H9 (cell line): Measurements from ENCODE around the gene DHX38. TPM values are rescaled to one million over a fixed set of nuclear protein-coding genes. Genes with fewer than 3 reads are reported as not detected.

Experiments used
- DNase-seq: peaks from one replicate; pipeline ENCODE4 v3.0.0-alpha.2; 2017
- H2AFZ ChIP-seq: one replicate; pipeline ENCODE4 v1.6.1; 2013; ENCODE audit warnings: mild to moderate bottlenecking, low read length, control low read depth, moderate library complexity
- H2AK5ac ChIP-seq: 2 replicates; pipeline ENCODE4 v1.6.1; 2013; ENCODE audit warnings: low read length, control low read depth, mixed read lengths; ENCODE audit not compliant: insufficient read length
- H2BK120ac ChIP-seq: one replicate; pipeline ENCODE4 v1.6.1; 2013; ENCODE audit warnings: low read depth, mild to moderate bottlenecking, low read length, control low read depth, inconsistent platforms; ENCODE audit not compliant: poor library complexity, severe bottlenecking
- H2BK12ac ChIP-seq: 2 replicates; pipeline ENCODE4 v1.6.1; 2013; ENCODE audit warnings: low read length, control low read depth, mixed read lengths, low read depth; ENCODE audit not compliant: insufficient read length
- H2BK15ac ChIP-seq: 2 replicates; pipeline ENCODE4 v1.6.1; 2013; ENCODE audit warnings: low read depth, low read length, control low read depth
- H2BK20ac ChIP-seq: one replicate; pipeline ENCODE4 v1.6.1; 2013; ENCODE audit warnings: low read depth, mild to moderate bottlenecking, low read length, control low read depth, inconsistent platforms; ENCODE audit not compliant: poor library complexity, severe bottlenecking
- H2BK5ac ChIP-seq: 2 replicates; pipeline ENCODE4 v1.6.1; 2013; ENCODE audit warnings: low read length, control low read depth, mixed read lengths; ENCODE audit not compliant: insufficient read length
- H3K14ac ChIP-seq: 2 replicates; pipeline ENCODE4 v1.6.1; 2013; ENCODE audit warnings: low read length, control low read depth; ENCODE audit not compliant: insufficient read depth
- H3K18ac ChIP-seq: 2 replicates; pipeline ENCODE4 v1.6.1; 2013; ENCODE audit warnings: low read depth, mild to moderate bottlenecking, mixed read lengths, low read length, control low read depth; ENCODE audit not compliant: insufficient read length
- H3K23ac ChIP-seq: 2 replicates; pipeline ENCODE4 v1.6.1; 2013; ENCODE audit warnings: low read length, control low read depth, mixed read lengths, low read depth; ENCODE audit not compliant: insufficient read length
- H3K23me2 ChIP-seq: 2 replicates; pipeline ENCODE4 v1.6.1; 2013; ENCODE audit warnings: low read depth, mild to moderate bottlenecking, mixed read lengths, low read length, control low read depth; ENCODE audit not compliant: insufficient read length, poor library complexity, severe bottlenecking
- H3K27ac ChIP-seq: 2 replicates; pipeline ENCODE4 v1.5.1; 2013; ENCODE audit warnings: low read length, control low read depth, mixed read lengths, low read depth; ENCODE audit not compliant: insufficient read length
- H3K27me3 ChIP-seq: 2 replicates; pipeline ENCODE4 v1.6.1; 2013; ENCODE audit warnings: low read length, control low read depth, inconsistent platforms; ENCODE audit not compliant: insufficient read depth
- H3K4ac ChIP-seq: 2 replicates; pipeline ENCODE4 v1.6.1; 2013; ENCODE audit warnings: low read depth, mild to moderate bottlenecking, control low read depth, inconsistent platforms, low read length, moderate library complexity
- H3K4me1 ChIP-seq: 2 replicates; pipeline ENCODE4 v1.6.1; 2013; ENCODE audit warnings: low read length, control low read depth, inconsistent platforms; ENCODE audit not compliant: insufficient read depth
- H3K4me2 ChIP-seq: 2 replicates; pipeline ENCODE4 v1.6.1; 2013; ENCODE audit warnings: low read length, control low read depth, mixed read lengths; ENCODE audit not compliant: insufficient read length, insufficient read depth
- H3K56ac ChIP-seq: 2 replicates; pipeline ENCODE4 v1.6.1; 2013; ENCODE audit warnings: low read depth, mild to moderate bottlenecking, mixed read lengths, low read length, control low read depth; ENCODE audit not compliant: insufficient read length
- H3K79me1 ChIP-seq: 2 replicates; pipeline ENCODE4 v1.6.1; 2013; ENCODE audit warnings: low read depth, mild to moderate bottlenecking, moderate library complexity, low read length, control low read depth, inconsistent platforms; ENCODE audit not compliant: insufficient read depth, poor library complexity, severe bottlenecking
- H3K79me2 ChIP-seq: 2 replicates; pipeline ENCODE4 v1.6.1; 2013; ENCODE audit warnings: low read length, control low read depth, inconsistent platforms; ENCODE audit not compliant: insufficient read depth
- H3K9ac ChIP-seq: 2 replicates; pipeline ENCODE4 v1.6.1; 2013; ENCODE audit warnings: low read length, control low read depth, mixed read lengths; ENCODE audit not compliant: insufficient read length; ENCODE audit errors: extremely low read depth
- H3K9me3 ChIP-seq: one replicate; pipeline ENCODE4 v1.6.1; 2013; ENCODE audit warnings: low read depth, low read length, inconsistent platforms; ENCODE audit not compliant: control insufficient read depth
- H3T11ph ChIP-seq: one replicate; pipeline ENCODE4 v1.6.1; 2013; ENCODE audit warnings: mild to moderate bottlenecking, low read length, control low read depth, inconsistent platforms
- H4K20me1 ChIP-seq: one replicate; pipeline ENCODE4 v1.6.1; 2013; ENCODE audit not compliant: control insufficient read depth, insufficient read length, insufficient read depth
- H4K5ac ChIP-seq: 2 replicates; pipeline ENCODE4 v1.6.1; 2013; ENCODE audit warnings: low read depth, mild to moderate bottlenecking, mixed read lengths, low read length, control low read depth; ENCODE audit not compliant: insufficient read length
- H4K8ac ChIP-seq: replicated peaks from 2 replicates; pipeline ENCODE4 v1.6.1; 2013; ENCODE audit warnings: low read length, control low read depth, mixed read lengths, low read depth; ENCODE audit not compliant: insufficient read length
- H4K91ac ChIP-seq: 2 replicates; pipeline ENCODE4 v1.6.1; 2013; ENCODE audit warnings: low read depth, mild to moderate bottlenecking, moderate library complexity, mixed read lengths, low read length, control low read depth; ENCODE audit not compliant: insufficient read length
- H3K27ac Mint-ChIP-seq, 3 experiments: 2 replicates in 2 of 3; 3 replicates in 1 of 3; pipeline ENCODE4 v1.8.0; 2020 to 2021; ENCODE audit warnings: mixed read lengths in 3 of 3, mild to moderate bottlenecking in 1 of 3, moderate library complexity in 1 of 3
- H3K27me3 Mint-ChIP-seq: 2 replicates; pipeline ENCODE4 v1.8.0; 2021; ENCODE audit warnings: low read depth, mild to moderate bottlenecking, moderate library complexity, mixed read lengths
- H3K36me3 Mint-ChIP-seq, 3 experiments: 2 replicates in 2 of 3; 3 replicates in 1 of 3; pipeline ENCODE4 v1.8.0; 2020 to 2021; ENCODE audit warnings: low read depth in 3 of 3, mixed read lengths in 3 of 3; ENCODE audit not compliant: insufficient read depth in 1 of 3
- H3K4me1 Mint-ChIP-seq, 2 experiments: 2 replicates each; pipeline ENCODE4 v1.8.0; 2020; ENCODE audit warnings: mixed read lengths in 2 of 2
- H3K4me3 Mint-ChIP-seq, 2 experiments: 2 replicates in 1 of 2; 3 replicates in 1 of 2; pipeline ENCODE4 v1.8.0; 2020 to 2021; ENCODE audit warnings: mild to moderate bottlenecking in 2 of 2, mixed read lengths in 2 of 2, moderate library complexity in 1 of 2
- H3K9me3 Mint-ChIP-seq, 2 experiments: 2 replicates in 1 of 2; 3 replicates in 1 of 2; pipeline ENCODE4 v1.8.0; 2020; ENCODE audit warnings: mild to moderate bottlenecking in 2 of 2, mixed read lengths in 2 of 2, moderate library complexity in 1 of 2
- CTCF ChIP-seq: fragments of 200-600 bp; sonication (generic); conservative IDR thresholded peaks from 3 replicates; pipeline ENCODE4 v1.8.0; 2021; ENCODE audit warnings: antibody characterized with exemption, mild to moderate bottlenecking
- WGBS: extraction: QIAGEN DNeasy Blood & Tissue Kit; methylation state at CpG from one replicate; pipeline ENCODE4 v1.1.7; 2013; ENCODE audit warnings: missing lambda C conversion rate, low lambda C conversion rate, mixed read lengths; ENCODE audit not compliant: insufficient read length; ENCODE audit errors: extremely low coverage; 5-methylcytosine and 5-hydroxymethylcytosine counted together
- total RNA-seq: library from RNA; stranded (reverse); gene quantifications from 2 replicates; pipeline ENCODE4 v1.2.1, GENCODE V29; 2021

Gene DHX38
- total RNA-seq, 1 experiment from 2014 or later, result 60.5 TPM

GRCh38 chr16:72099377-72099818 lies 5.8 kb downstream of the DHX38 start:
- Histone ChIP-seq H3K23me2 (peaks cover 1% of the 10 kb centered on the region), H4K20me1 (no peaks in the 10 kb centered on the region), H2BK120ac (no peak overlapping the region), H2AFZ (no peak overlapping the region), H3K79me1 (peaks cover 5% of the 10 kb centered on the region), H2AK5ac (no peak overlapping the region), H3K27me3 (no peaks in the 10 kb centered on the region), H2BK20ac (no peak overlapping the region), H3K9me3 (no peaks in the 10 kb centered on the region), H3K18ac (no peak overlapping the region), H2BK15ac (no peak overlapping the region), H3K56ac (no peak overlapping the region), H3T11ph (no peak overlapping the region), H2BK5ac (no peak overlapping the region), H3K23ac (no peak overlapping the region), H4K5ac (no peak overlapping the region), H3K9ac (no peak overlapping the region), H3K27ac (no peak overlapping the region), H3K14ac (no peak overlapping the region), H3K79me2 (peaks cover 8% of the 10 kb centered on the region; the same call in 1 of the 2 replicates), H4K91ac (no peak overlapping the region), H4K8ac (no peak overlapping the region), H3K4me1 (0 out of 2 replicates have a peak, but pooled peaks cover 3% of the 10 kb centered on the region), H3K4ac (no peak overlapping the region), H2BK12ac (no peak overlapping the region), H3K4me2 (no peak overlapping the region)
- H3K9me3 Mint-ChIP-seq, result no peaks in the 10 kb centered on the region
- peaks cover 6 to 7% of the 10 kb centered on the region in 2 experiments for H3K4me1 Mint-ChIP-seq
- no peak overlapping the region; a peak in 2 of 7 replicates for H3K27ac Mint-ChIP-seq
- peak; percentile 76 for DNase-seq
- H3K36me3 Mint-ChIP-seq, result peaks cover 40 to 79% (median 77%) of the 10 kb centered on the region in 3 experiments; a peak in 6 of 7 replicates
- no peak overlapping the region; a peak in 1 of 5 replicates for H3K4me3 Mint-ChIP-seq
- peak; percentile 68 for TF ChIP-seq CTCF
- H3K27me3 Mint-ChIP-seq, result no peaks in the 10 kb centered on the region; the same call in 1 of the 2 replicates
- WGBS, result no CpG with 5 or more reads among the region's 12 CpGs
